Upper lobe of left lung (tissue), 6 donors: ENCODE results near the gene MNX1. TPM values are rescaled to one million over a fixed set of nuclear protein-coding genes. Genes with fewer than 3 reads are reported as not detected.

ENCODE experiments used
- ATAC-seq, 2 donors: fragments of 200-7000 bp; cut with Tn5 transposase; one replicate each; pipeline ENCODE4 v1.9.1; 2022; ENCODE audit warnings: mild to moderate bottlenecking in 2 of 2, moderate library complexity in 2 of 2; ENCODE audit not compliant: low FRiP score in 2 of 2
- DNase-seq, 2 donors: peaks; one replicate each; pipeline ENCODE4 v3.0.0-alpha.2; 2019 to 2020
- H3K27ac ChIP-seq, 4 donors: fragments of 200-600 bp; sonication (generic); one replicate each; pipeline ENCODE4 v1.5.1; 2016 to 2019
- H3K27me3 ChIP-seq, 4 donors: fragments of 200-600 bp; sonication (generic); one replicate each; pipeline ENCODE4 v1.5.1; 2017 to 2019
- H3K36me3 ChIP-seq, 4 donors: fragments of 200-600 bp; sonication (generic); one replicate each; pipeline ENCODE4 v1.5.1; 2016 to 2019
- H3K4me1 ChIP-seq, 4 donors: fragments of 200-600 bp; sonication (generic); one replicate each; pipeline ENCODE4 v1.5.1; 2018 to 2019
- H3K4me3 ChIP-seq, 4 donors: fragments of 200-600 bp; sonication (generic); one replicate each; pipeline ENCODE4 v1.5.1; 2017 to 2019; ENCODE audit warnings: mild to moderate bottlenecking in 2 of 4, moderate library complexity in 1 of 4
- H3K9me3 ChIP-seq, 4 donors: fragments of 200-600 bp; sonication (generic); one replicate each; pipeline ENCODE4 v1.5.1; 2018 to 2019
- CTCF ChIP-seq, 6 experiments: fragments of 450-650 bp in 4 of 6; fragments of 200-600 bp in 2 of 6; sonication (generic) in 2 of 6; IDR thresholded peaks; one replicate each; pipeline ENCODE4 v1.5.1; 2016 to 2019; ENCODE audit warnings: antibody characterized with exemption in 6 of 6
- EP300 ChIP-seq, 4 donors: sonication (generic); formaldehyde crosslinking; IDR thresholded peaks; one replicate each; pipeline ENCODE4 v1.5.1; 2017; ENCODE audit warnings: antibody characterized with exemption in 4 of 4, control low read depth in 2 of 4
- POLR2A ChIP-seq, 4 donors: fragments of 450-650 bp; IDR thresholded peaks; one replicate each; pipeline ENCODE4 v1.5.1; 2016 to 2017; ENCODE audit warnings: antibody characterized with exemption in 4 of 4, mild to moderate bottlenecking in 2 of 4
- POLR2AphosphoS5 ChIP-seq, 2 donors: sonication (generic); formaldehyde crosslinking; IDR thresholded peaks; one replicate each; pipeline ENCODE4 v1.5.1; 2017; ENCODE audit warnings: antibody characterized with exemption in 2 of 2
- WGBS, 2 donors: methylation state at CpG; one replicate each; pipeline ENCODE4 v1.1.5; 2017 to 2018; 5-methylcytosine and 5-hydroxymethylcytosine counted together
- total RNA-seq, 6 donors: library from RNA; depleted of rRNA in 4 of 6; stranded (reverse); fragments of >200 nt in 4 of 6; gene quantifications; one replicate each; pipeline versions ENCODE4 v1.1.0 to v1.2.1, GENCODE V29; 2016 to 2021
- donor health status: DM: no; HTN: no; CAD: no; lungs with moderate emphysema.
- donor health status: DM: no; HTN: yes; CAD: no; lungs with severe emphysema.

MNX1 gene
- total RNA-seq, 6 donors from 2014 or later = 0.46 to 1.5 (median 0.98) TPM; not detected in 3

GRCh38 chr7:157016352-157017041 lies 6.0 kb upstream of the MNX1 start:
- Histone ChIP-seq H3K9me3 (no peaks in the 10 kb centered on the region), H3K27ac (no peak overlapping the region), H3K36me3 (no peaks in the 10 kb centered on the region), H3K4me1 (peaks cover 11 to 42% (median 21%) of the 10 kb centered on the region in 4 donors), H3K27me3 (peaks cover 0 to 82% (median 57%) of the 10 kb centered on the region in 4 donors), H3K4me3 (no peak overlapping the region)
- TF ChIP-seq POLR2AphosphoS5 (IDR thresholded peaks at IDR 0.05) = no peak
- TF ChIP-seq POLR2A (IDR thresholded peaks at IDR 0.05) = no peak
- TF ChIP-seq EP300 (IDR thresholded peaks at IDR 0.05) = no peak
- TF ChIP-seq CTCF (IDR thresholded peaks at IDR 0.05) = no peak
- 9% methylated on average over 14 of the region's 16 CpGs for whole genome bisulfite sequencing, 2 donors
- ATAC-seq (no peak), DNase-seq (peak in 1 of 2 donors; percentile 33)

- peaks cover 0 to 82% (median 57%) of the 10 kb centered on the region in 4 donors for H3K27me3 ChIP-seq
- TF ChIP-seq CTCF (IDR thresholded peaks at IDR 0.05) (no peak), EP300 (IDR thresholded peaks at IDR 0.05) (no peak), POLR2A (IDR thresholded peaks at IDR 0.05) (no peak), POLR2AphosphoS5 (IDR thresholded peaks at IDR 0.05) (no peak)
- ATAC-seq = no peak
- peaks cover 11 to 42% (median 22%) of the 10 kb centered on the region in 4 donors for H3K4me1 ChIP-seq
- H3K36me3 ChIP-seq = no peaks in the 10 kb centered on the region
- no peak overlapping the region for H3K27ac ChIP-seq
- H3K4me3 ChIP-seq = no peak overlapping the region
- no peak for DNase-seq
- 8 to 10% methylated on average over 10 to 11 of the region's 11 CpGs for WGBS, 2 donors
- H3K9me3 ChIP-seq = no peaks in the 10 kb centered on the region
These were observed 5.5 kb upstream of the MNX1 start for GRCh38 chr7:157016024-157016351.

- peaks cover 0 to 80% (median 56%) of the 10 kb centered on the region in 4 donors for H3K27me3 ChIP-seq
- TF ChIP-seq EP300 (IDR thresholded peaks at IDR 0.05) (no peak), POLR2AphosphoS5 (IDR thresholded peaks at IDR 0.05) (no peak), POLR2A (IDR thresholded peaks at IDR 0.05) (no peak), CTCF (IDR thresholded peaks at IDR 0.05) (no peak)
- H3K9me3 ChIP-seq = no peaks in the 10 kb centered on the region
- H3K27ac ChIP-seq = no peak overlapping the region
- peaks cover 17 to 41% (median 23%) of the 10 kb centered on the region in 4 donors for H3K4me1 ChIP-seq
- DNase-seq (peak in 1 of 2 donors; percentile 21), ATAC-seq (no peak)
- no peak overlapping the region for H3K4me3 ChIP-seq
- no peaks in the 10 kb centered on the region for H3K36me3 ChIP-seq
- 33% methylated on average over 6 to 11 of the region's 12 CpGs for WGBS, 2 donors
These were observed 4.4 kb upstream of the MNX1 start for GRCh38 chr7:157014635-157015555.

GRCh38 chr7:157013602-157014549 lies 3.4 kb upstream of the MNX1 start:
- Histone ChIP-seq H3K27ac (no peak overlapping the region), H3K27me3 (peaks cover 0 to 77% (median 55%) of the 10 kb centered on the region in 4 donors), H3K4me1 (peaks cover 17 to 38% (median 26%) of the 10 kb centered on the region in 4 donors), H3K9me3 (no peaks in the 10 kb centered on the region), H3K4me3 (no peak overlapping the region), H3K36me3 (no peaks in the 10 kb centered on the region)
- DNase-seq = peak in 1 of 2 donors; percentile 27
- WGBS, 2 donors = 24 to 39% methylated on average over 13 of the region's 13 CpGs
- ATAC-seq = no peak
- no peak for TF ChIP-seq EP300 (IDR thresholded peaks at IDR 0.05)
- TF ChIP-seq CTCF (IDR thresholded peaks at IDR 0.05) = no peak
- no peak for TF ChIP-seq POLR2AphosphoS5 (IDR thresholded peaks at IDR 0.05)
- TF ChIP-seq POLR2A (IDR thresholded peaks at IDR 0.05) = no peak
